Measurements from ENCODE around the gene HS3ST2.

Gene HS3ST2

DNA sequence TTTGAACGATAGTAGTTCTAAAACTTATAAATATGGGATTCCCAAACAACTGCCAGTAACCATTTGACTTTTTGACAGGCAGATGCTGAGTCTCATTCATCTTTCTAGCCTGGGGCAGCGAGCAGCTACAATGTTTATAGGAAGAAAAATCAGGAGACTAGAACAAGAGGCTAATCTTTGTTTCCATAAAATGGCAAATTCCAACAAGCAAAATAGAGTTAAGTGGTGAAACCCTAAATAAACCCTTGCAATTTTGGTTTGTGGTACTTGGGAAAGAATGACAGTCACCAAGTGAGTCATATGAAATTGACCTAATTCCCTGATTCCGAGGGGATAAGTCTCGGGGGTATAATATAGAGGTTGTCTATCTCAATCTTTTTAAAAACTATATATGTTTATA lies 27.3 kb upstream of the HS3ST2 start:
- TF ChIP-seq, protein P1, sequence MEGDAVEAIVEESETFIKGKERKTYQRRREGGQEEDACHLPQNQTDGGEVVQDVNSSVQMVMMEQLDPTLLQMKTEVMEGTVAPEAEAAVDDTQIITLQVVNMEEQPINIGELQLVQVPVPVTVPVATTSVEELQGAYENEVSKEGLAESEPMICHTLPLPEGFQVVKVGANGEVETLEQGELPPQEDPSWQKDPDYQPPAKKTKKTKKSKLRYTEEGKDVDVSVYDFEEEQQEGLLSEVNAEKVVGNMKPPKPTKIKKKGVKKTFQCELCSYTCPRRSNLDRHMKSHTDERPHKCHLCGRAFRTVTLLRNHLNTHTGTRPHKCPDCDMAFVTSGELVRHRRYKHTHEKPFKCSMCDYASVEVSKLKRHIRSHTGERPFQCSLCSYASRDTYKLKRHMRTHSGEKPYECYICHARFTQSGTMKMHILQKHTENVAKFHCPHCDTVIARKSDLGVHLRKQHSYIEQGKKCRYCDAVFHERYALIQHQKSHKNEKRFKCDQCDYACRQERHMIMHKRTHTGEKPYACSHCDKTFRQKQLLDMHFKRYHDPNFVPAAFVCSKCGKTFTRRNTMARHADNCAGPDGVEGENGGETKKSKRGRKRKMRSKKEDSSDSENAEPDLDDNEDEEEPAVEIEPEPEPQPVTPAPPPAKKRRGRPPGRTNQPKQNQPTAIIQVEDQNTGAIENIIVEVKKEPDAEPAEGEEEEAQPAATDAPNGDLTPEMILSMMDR (IDR thresholded peaks at IDR 0.05; ENCODE audit: low read depth, low read length): no peak
- Histone ChIP-seq H3K27ac (no peak overlapping the region), H3K27me3 (ENCODE audit: insufficient read depth, low read depth, severe bottlenecking) (no peaks in the 10 kb centered on the region), H3K9me3 (ENCODE audit: severe bottlenecking) (no peaks in the 10 kb centered on the region), H3K4me3 (ENCODE audit: low read depth, low read length) (no peak overlapping the region), H3K36me3 (no peaks in the 10 kb centered on the region)
- no peak for DNase-seq

DNA sequence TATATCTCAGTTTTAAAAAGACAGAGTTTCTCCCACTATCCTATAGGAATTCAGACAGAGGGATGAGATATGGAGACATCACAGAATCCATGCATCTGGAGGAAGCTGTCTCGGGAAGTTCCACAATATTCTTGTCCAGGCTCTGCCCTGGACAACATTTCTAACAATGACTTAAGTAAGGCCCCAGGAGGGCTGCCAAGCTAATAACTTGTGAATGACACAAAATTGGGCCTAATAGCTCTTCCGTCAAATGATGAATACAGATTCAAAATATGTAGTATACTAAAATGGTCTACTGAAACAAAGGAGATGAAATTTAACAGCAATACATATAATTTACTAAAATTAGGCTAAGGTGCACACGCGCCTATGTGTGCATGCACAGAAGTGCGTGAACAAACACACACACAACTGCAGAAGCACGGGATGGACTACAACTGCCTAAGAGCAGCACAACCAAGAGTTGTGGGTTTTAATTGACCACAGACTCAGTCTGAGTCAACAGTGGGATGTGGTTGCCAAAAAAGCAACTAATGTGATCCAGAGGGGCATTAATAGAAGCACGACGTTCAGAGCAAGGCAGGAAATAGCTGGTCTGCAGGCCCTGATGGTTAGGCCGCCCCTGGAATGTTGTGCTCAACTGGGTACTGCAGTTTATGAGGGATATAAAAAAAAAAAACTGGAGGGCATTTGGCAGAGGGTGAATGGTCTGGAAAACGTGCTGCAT lies 26.3 kb upstream of the HS3ST2 start:
- Histone ChIP-seq H3K9me3 (ENCODE audit: severe bottlenecking) (no peaks in the 10 kb centered on the region), H3K4me3 (ENCODE audit: low read depth, low read length) (no peak overlapping the region), H3K27ac (no peak overlapping the region), H3K36me3 (no peaks in the 10 kb centered on the region), H3K27me3 (ENCODE audit: insufficient read depth, low read depth, severe bottlenecking) (no peaks in the 10 kb centered on the region)
- DNase-seq: no peak
- TF ChIP-seq, protein P1 (IDR thresholded peaks at IDR 0.05; ENCODE audit: low read depth, low read length): no peak

DNA sequence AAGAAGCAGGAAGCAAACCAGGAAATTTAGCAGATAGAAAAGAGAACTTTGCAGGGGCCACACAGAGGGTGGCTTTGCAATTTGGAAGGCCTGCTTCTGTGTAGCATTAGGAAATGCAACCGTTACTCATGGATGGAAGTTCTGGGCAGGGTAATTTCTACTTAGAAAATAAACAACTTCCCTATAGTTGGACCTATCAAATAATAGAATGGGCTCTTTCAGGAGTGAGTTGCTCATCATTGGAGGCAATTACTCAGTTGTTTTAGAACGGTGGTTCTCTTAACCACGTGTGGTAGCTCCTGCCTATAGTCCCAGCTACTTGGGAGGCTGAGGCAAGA lies 25.8 kb upstream of the HS3ST2 start:
- H3K9me3 ChIP-seq (ENCODE audit: severe bottlenecking): no peaks in the 10 kb centered on the region
- TF ChIP-seq, protein P1 (IDR thresholded peaks at IDR 0.05; ENCODE audit: low read depth, low read length): no peak
- no peak overlapping the region for H3K4me3 ChIP-seq (ENCODE audit: low read depth, low read length)
- no peaks in the 10 kb centered on the region for H3K27me3 ChIP-seq (ENCODE audit: insufficient read depth, low read depth, severe bottlenecking)
- no peak overlapping the region for H3K27ac ChIP-seq
- no peaks in the 10 kb centered on the region for H3K36me3 ChIP-seq
- DNase-seq: no peak

DNA sequence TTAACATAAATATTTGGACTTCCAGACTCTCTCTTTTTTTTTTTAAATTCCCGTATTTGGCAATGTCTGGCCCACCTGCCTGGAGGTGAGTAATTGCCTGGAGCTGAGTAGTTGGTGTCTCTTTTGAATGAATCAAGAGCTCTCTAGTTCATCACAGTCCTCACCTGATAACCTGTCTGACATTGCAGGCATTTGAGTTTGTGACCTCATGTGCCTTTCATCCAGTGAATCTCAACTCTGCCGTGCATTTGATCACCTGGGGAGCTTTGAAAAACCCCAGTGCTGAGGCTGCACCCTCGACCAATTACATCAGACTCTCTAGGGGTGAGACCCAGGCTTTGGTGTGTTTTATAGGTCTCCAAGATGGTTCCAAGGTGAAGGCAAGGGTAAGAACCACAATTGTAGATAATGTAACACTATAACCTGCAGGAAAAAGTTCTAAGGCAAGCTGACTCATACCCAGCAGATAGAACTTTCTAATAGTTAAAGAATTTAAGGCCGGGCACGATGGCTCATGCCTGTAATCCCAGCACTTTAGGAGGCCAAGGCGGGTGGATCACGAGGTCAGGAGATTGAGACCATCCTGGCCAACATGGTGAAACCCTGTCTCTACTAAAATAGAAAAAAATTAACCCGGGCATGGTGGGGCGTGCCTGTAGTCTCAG lies 24.5 kb upstream of the HS3ST2 start:
- H3K9me3 ChIP-seq (ENCODE audit: severe bottlenecking): peaks cover 4% of the 10 kb centered on the region
- H3K27ac ChIP-seq: no peak overlapping the region
- no peak for DNase-seq
- H3K36me3 ChIP-seq: no peaks in the 10 kb centered on the region
- no peak overlapping the region for H3K4me3 ChIP-seq (ENCODE audit: low read depth, low read length)
- TF ChIP-seq, protein P1 (IDR thresholded peaks at IDR 0.05; ENCODE audit: low read depth, low read length): no peak
- no peaks in the 10 kb centered on the region for H3K27me3 ChIP-seq (ENCODE audit: insufficient read depth, low read depth, severe bottlenecking)

DNA sequence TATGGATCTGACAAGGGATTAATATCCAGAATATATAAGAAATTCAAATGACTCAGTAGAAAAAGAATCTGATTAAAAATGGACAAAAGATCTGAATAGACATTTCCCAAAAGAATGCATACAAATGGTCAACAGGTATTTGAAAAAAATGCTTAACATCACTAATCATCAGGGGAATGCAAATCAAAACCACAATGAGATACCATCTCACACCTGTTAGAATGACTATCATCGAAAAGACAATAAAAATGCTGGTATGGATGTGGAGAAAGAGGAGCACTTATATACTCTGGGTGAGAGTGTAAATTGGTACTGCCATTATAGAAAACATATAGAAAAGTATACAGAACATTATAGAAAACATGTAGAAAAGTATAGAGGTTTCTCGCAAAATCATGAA lies 16.4 kb upstream of the HS3ST2 start:
- H3K9me3 ChIP-seq (ENCODE audit: severe bottlenecking): peaks cover 6% of the 10 kb centered on the region
- H3K36me3 ChIP-seq: no peaks in the 10 kb centered on the region
- TF ChIP-seq, protein P1 (IDR thresholded peaks at IDR 0.05; ENCODE audit: low read depth, low read length): no peak
- no peaks in the 10 kb centered on the region for H3K27me3 ChIP-seq (ENCODE audit: insufficient read depth, low read depth, severe bottlenecking)
- H3K27ac ChIP-seq: no peak overlapping the region
- no peak for DNase-seq
- no peak overlapping the region for H3K4me3 ChIP-seq (ENCODE audit: low read depth, low read length)

Measured in WERI-Rb-1 (cell line).